ENCODE data around the gene MYO1D.
"Not testable (repeated sequence)": the region's sequence is repeated elsewhere in the genome, so short reads cannot be mapped to it uniquely, and the experiment has no call there.

The MYO1D gene

DNA sequence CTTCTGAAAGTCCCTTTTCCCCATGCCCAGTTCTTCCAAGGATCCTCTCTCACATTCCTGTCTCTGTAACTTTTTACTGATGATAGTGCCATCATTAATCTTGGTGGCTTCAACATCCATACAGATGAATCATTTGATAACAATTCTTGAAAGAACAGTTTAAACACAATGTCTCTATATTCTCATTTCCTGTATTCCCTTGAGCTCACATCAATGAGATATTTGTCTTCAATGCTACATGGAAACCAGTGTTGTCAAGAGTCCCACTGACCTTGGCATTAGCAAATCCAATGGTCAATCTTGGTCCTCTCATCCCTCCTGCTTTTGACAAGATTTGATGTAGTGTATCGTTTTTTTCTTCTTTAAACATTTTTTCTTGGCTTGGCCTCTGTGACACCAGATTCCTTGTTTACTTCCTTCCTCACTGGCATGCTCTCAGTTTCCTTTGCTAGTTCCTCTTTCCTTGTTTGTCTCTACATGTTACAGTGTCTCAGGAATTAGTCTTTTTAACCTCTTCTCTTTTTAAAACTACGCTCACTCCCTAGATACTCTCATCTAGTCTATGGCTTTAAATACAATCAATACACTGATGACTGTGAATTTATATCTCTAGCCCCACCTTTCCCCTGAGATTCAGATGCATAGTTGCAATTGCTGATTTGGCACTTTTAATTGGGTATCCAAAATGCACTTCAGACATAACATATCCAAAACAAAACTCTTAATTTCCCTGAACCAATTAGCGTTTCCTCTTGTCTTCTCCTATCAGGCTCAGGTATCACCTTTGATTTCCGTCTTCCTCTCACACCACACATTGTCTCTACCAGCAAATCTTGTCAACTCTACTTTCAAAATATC lies 134.0 kb downstream of the MYO1D start:
- in situ Hi-C loops (cut with MboI; ENCODE audit: low sequenced_read_pairs) = no loop called here

DNA sequence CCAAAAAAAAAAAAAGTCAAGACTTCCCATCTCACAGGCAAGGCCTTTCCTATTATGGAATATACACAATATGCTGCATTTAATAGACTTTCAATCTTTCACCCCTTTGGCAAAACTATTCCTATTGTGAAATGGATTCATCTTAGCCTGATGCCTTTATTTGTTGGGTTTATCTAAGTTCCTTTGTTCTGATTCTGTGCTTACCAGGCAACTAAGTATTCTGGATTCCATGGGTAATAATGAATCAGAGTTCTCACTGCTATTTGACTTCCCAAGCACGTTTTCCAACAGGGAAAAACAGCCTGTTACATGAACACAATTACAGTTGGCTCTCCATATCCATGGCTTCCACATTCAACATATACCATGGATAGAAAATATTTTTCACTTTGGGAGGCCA lies 135.5 kb downstream of the MYO1D start:
- in situ Hi-C loops (cut with MboI; ENCODE audit: low sequenced_read_pairs) = no loop called here

DNA sequence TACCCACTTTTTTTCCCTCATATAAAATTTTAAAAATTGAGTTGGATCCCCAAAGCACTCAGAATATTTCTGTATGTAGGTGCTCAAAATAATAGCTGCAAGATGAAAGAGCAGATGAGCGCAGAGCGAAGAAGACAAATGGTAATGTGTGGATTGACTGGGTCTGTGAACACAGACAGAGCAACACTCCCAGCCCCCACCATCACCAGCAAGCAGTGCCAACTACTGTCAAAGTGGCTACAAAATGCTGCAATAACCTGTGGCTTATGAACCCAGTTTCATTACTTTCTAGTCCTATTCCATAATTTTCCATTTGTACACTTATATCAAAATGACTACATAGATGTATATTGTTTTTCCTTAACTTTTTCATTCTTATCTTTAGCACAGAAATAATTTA lies 137.2 kb downstream of the MYO1D start:
- in situ Hi-C loops (cut with MboI; ENCODE audit: low sequenced_read_pairs) = no loop called here

DNA sequence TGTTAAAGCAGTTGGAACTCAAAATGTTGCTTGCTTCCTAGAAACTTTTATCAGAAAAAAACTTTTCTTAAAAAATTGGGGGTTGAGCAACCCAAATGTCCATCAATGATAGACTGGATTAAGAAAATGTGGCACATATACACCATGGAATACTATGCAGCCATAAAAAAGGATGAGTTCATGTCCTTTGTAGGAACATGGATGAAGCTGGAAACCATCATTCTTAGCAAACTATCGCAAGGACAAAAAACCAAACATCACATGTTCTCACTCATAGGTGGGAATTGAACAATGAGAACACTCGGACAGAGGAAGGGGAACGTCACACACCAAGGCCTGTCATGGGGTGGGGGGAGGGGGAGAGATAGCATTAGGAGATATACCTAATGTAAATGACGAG lies 137.8 kb downstream of the MYO1D start:
- in situ Hi-C loops (cut with MboI; ENCODE audit: low sequenced_read_pairs) = not testable (repeated sequence)

DNA sequence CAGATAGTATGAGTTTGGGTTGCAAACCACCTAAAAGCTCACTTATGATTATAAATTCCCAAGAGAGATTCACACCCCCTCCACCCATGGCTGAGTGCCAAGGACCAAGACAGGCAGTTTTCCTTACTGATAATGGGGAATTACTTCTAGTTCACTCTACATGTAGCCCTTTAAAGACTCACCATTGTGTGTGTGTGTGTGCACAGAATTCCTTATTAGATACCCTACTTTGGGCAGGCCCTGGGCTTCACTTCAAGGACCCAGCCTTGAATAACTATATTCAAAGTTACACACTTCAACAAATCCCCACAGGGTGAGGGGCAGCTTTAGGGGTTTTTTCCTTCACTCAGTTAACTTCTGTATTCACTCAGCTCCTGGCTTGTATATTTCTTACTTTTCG lies 143.5 kb downstream of the MYO1D start:
- in situ Hi-C loops (cut with MboI; ENCODE audit: low sequenced_read_pairs) = no loop called here

DNA sequence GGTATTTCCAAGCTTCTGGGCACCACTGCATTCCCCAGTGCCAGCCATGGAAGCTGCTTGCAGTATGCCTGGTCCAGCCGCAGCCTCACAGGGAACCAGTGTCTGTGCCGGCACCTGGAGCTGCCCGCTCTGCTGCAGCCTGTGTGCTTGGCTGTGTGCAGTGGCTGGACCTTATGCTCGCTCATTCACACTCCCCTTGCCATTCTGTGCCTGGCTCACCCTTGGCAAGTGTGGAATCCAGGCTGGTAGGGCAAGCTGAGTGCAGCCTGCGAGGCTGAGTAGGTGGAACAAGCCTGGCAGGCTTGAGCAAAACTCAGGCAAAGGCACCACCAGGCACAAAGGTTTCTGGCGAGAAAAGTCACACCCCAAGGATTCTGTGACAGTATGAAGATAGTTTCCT lies 144.0 kb downstream of the MYO1D start:
- in situ Hi-C loops (cut with MboI; ENCODE audit: low sequenced_read_pairs) = no loop called here

DNA sequence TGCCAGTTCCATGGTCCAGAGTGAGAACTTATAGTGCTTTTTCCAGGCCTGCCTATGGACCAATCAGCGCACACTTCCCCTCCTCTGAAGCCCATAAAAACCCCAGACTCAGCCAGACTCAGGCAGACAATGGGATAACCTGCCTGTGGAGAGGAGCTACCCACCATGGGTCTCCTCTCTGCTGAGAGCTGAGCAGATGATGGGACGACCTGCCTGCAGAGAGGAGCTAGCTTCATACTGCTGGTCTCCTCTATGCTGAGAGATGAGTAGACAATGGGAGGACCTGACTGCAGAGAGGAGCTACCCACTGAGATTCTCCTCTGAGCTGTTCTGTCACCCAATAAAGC lies 144.7 kb downstream of the MYO1D start:
- in situ Hi-C loops (cut with MboI; ENCODE audit: low sequenced_read_pairs) = no loop called here

DNA sequence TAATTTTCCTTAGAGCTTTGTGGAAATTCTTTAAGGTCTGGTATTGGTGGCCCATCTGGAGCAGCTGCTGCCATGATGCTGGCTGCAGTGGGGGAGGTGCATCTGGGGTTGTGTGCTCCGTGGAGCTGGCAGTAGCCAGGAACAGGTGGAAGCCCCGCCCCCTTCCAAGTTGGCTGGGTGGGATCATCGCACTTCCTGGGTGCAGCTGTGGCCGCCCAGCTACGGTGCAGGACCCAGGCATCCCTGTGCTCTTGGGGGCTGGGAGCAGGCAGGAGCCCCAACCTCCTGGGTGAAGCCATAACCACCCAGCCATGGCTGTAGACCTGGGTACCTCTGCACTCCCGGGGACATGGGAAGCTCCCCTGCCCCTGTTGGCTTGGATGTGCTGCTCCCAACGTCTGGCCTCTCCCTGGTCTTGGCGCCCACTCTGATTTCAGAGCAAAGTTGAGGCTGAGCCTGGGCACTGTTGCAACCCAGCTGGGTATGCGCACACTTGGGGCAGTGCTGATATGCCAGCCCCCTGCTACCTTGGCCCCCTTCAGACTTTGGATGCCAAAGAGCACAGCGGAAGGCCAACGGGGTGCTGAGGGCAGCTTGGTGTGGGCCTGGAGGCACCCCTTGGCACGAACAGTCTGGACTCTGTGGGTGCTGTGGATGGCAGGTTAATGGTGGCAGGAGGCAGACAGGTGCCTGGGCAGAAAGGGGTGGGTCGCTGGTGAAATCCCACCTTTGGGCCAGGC lies 145.2 kb downstream of the MYO1D start:
- in situ Hi-C loops (cut with MboI; ENCODE audit: low sequenced_read_pairs) = no loop called here

DNA sequence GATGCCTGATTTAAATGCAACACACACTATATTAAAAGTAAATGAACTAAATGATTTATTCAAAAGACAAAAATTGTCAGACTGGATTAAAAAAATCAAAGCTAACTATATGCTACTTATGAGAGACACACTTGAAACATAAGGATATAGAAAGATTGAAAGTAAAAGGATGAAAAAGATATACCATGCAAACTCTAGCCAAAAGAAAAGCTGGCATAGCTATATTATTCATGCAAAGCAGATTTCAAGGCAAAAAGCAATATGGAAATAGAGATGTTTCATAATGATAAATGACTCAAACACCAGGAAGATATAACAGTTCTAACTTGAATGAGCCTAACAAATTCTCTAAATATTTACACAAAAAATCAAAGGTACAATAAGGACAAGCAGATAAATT lies 149.2 kb downstream of the MYO1D start:
- in situ Hi-C loops (cut with MboI; ENCODE audit: low sequenced_read_pairs) = no loop called here

DNA sequence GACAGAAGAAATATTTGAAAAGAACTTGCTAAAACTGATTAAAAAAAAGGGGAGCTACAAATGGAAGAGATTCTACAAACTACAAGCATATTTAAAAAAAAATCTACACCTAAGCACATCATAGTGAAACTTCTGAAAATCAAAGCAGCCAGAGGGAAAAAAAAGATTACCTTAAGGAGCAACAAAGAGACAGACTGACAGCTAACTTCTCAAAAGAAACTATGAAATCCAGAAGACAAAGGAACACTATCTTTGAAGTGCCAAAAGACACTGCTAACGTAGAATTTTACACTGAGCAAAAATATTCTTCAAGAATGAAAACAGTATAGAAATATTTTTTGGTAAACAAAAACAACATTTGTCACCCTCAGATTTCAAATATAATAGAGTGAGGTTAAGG lies 151.2 kb downstream of the MYO1D start:
- in situ Hi-C loops (cut with MboI; ENCODE audit: low sequenced_read_pairs) = no loop called here

DNA sequence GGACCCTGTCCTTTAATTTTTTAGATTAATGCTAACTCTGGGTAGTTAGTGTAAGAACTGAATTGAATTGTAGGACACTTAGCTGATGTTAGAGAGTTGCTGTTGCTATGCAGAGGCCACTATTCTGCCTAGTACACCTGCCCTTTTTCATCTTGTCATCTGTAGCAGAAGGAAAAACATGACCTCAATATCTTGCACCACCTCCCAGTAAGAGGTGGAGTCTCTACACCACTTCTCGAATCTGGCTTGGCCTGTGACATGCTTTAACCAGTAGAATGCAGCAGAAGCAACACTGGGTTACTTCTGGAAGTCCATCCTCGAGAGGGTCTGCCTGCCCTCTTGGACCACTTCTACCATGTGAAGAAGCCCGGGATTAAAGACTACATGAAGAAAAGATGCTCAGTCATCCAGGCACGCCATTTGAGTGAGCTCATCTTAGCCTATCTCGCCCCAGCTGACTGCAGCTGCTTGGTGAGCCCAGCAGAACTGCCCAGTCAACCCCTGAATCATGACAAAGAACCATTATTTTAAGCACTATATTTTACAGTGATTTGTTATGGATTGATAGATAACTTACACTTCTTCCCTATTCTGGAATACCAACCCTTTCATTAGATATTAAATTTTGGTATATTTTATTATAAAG lies 153.5 kb downstream of the MYO1D start:
- in situ Hi-C loops (cut with MboI; ENCODE audit: low sequenced_read_pairs) = no loop called here

DNA sequence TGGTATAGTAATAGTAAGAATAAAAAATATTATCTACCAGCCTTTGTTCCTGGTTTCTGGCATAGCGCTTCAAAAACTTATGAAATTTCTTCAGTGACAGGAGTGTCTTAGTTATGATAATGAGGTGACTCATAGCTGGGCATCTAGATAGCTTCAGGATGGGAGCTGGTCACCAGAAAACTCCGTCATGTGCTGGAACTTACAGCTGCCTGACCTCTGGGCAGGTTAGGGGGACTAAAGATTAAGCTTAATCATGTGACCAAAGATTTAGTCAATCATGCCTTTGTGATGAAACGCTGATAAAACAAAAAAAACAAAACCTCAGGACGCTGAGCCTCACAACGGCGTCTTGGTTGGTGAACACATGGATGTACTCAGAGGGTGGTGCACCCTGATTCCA lies 154.2 kb downstream of the MYO1D start:
- in situ Hi-C loops (cut with MboI; ENCODE audit: low sequenced_read_pairs) = no loop called here

DNA sequence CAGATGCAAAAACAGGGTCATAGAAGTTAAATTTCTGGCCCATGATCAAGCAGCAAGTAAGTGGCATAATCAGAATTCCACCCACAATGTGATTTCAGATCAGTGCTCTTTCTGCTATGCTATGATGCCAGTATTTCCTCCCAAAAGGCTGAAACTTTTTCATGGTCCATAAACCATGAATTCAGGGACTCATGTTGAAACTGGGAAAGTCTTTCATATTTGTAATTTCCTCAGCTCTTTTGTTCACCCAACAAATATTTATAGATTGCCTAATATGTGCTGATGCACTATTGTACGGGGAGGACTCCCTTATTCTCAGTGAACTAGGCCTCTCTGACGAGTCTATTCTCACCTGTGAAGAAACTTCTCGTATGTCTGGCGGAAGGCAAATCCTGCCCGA lies 156.3 kb downstream of the MYO1D start:
- in situ Hi-C loops (cut with MboI; ENCODE audit: low sequenced_read_pairs) = no loop called here

DNA sequence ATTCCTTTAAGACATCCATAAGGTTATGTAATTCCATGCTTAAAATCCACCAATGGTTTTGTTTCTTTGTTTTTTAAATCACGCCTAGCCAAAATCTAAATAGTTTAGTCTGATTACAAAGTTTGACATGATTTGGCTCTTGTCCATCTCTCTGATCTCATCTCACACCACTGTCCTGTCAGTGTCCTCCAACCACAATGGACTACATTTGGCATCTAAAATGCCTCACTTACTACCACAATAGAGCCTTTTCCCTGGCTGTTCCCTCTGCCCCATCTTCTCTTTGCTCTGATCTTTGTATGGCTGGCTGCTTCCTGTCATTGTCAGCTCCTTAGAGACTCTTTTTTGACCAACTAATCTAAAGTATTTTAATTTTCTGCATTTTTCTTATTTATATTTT lies 157.2 kb downstream of the MYO1D start:
- in situ Hi-C loops (cut with MboI; ENCODE audit: low sequenced_read_pairs) = no loop called here

DNA sequence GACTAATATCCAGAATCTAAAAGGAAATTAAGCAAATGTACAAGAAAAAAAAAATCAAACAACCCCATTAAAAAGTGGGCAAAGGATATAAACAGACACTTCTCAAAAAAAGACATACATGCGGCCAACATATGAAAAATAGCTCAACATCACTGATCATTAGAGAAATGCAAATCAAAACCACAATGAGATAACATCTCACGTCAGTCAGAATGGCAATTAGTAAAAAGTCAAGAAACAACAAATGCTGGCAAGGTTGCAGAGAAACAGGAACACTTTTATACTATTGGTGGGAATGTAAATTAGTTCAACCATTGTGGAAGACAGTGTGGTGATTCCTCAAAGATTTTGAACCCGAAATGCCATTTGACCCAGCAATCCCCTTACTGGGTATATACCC lies 162.0 kb downstream of the MYO1D start:
- in situ Hi-C loops (cut with MboI; ENCODE audit: low sequenced_read_pairs) = not testable (repeated sequence)

DNA sequence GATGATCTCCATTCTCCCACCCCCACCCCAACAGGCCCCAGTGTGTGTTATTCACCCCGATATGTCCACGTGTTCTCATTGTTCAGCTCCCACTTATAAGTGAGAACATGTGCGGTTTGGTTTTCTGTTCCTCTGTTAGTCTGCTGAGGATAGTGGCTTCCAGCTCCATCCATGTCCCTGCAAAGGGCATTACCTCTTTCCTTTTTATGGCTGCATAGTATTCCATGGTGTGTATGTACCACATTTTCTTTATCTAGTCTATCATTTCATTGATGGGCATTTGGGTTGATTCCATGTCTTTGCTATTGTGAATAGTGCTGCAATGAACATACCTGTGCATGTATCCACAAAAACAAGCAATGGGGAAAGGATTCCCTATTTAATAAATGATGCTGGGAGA lies 162.7 kb downstream of the MYO1D start:
- in situ Hi-C loops (cut with MboI; ENCODE audit: low sequenced_read_pairs) = not testable (repeated sequence)

DNA sequence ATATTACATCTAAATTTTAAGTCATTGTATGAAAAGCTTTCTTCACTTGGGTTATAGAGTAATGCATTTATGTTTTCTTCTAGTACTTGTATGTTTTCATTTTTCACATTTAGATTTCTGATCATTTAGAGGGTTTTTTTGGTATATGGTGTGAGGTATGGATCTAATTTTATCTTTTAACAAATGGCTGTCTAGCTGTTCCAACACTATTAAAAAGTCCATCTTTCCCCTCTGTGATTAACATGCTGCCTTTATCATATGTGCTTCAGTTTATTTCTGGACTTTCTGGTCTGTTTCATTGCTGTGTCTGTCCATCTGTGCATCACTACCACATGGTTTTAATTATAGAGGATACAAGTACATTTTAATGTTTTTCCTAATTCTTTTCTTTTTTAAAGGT lies 163.8 kb downstream of the MYO1D start:
- in situ Hi-C loops (cut with MboI; ENCODE audit: low sequenced_read_pairs) = no loop called here

DNA sequence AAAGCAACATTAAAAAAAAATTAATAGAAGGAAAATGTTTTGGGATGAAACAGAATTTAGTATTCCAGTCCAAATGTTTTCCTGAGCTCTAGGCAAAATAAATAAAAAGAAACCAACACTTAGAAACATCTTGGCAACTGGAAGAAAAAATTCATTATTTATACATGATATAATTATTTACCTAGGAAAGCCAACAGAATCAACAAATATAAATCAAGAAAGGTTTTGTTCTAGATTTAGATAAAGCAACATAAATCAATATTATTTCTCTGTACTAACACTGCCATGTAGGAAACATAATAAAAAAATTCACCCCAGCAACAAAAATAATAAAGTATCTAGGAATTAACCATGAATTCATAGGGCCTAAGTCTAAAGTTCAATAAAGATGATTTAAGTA lies 167.4 kb downstream of the MYO1D start:
- in situ Hi-C loops (cut with MboI; ENCODE audit: low sequenced_read_pairs) = no loop called here

DNA sequence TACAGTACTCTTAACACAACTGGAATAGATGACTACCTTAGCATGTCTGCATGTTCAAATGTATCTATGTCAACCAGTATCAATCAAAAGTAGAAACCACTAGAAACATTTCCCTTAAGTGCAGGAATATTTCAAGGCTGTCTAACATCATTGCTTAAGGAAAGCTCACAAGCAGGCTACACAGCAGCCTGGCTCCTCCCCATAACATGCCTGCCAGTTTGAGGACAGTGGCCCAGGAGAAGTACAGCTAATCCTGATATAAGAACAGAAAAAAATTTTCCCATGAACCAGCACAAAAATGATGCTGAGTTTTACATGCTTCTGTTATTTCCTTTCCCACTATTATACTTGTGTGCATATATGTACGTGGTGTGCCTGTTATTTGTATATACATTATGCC lies 175.1 kb downstream of the MYO1D start:
- in situ Hi-C loops (cut with MboI; ENCODE audit: low sequenced_read_pairs) = no loop called here

DNA sequence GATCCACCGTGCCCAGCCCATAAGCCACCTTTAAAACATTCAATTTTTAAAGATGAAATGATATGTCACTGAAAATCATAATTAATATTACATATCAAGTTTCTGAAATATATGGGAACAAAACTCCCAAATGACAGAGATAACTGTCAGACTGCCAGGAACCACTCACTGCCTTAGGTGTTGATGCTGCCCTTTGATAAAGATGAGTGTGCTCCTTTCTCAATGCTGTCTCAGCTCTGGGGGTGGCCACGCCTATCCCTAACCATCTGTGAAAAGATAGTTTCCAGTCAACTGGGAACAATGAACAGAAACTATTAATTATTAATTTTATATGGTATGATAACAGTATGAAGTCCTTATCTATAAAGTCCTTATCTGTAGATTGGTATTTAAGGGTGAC lies 177.7 kb downstream of the MYO1D start:
- in situ Hi-C loops (cut with MboI; ENCODE audit: low sequenced_read_pairs) = no loop called here

DNA sequence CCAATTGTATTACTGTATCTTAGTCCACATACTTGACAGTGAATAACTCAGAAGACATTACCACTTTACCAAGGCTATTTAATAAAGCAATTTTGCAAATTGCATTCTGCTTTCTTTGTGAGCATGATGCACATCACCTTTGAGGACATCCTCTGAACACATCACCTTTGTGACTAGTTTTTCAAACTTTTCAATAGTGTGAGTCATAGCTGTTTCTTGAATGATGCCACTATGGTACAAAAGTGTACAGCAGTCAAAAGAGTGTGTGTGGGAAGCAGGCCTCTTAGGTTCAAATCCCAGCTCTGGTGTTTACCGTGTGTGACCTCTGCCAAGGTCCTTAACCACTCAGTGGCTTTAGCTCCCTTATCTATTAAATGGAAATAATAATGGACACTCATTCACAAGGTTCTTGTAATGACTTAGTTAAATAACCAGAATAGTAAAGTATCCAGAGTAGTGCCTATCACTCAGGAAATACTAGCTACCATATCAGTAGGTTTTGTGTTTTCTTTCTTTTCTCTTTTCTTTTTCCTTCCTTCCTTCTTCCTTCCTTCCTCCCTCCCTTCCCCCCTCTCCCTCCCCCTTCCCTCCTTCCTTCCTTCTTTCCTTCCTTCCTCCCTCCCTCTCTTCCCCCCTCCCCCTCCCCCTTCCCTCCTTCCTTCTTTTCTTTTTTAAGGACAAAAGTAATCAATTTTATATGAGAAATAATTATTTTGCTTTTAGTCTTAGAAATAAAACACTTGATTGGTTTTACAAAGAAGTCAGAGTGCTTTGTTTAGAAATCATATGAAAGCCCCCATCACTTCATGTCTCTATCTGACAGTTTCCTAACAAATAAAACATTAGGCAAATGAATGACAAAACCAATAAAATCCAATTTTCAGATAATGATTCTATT lies 178.9 kb downstream of the MYO1D start:
- in situ Hi-C loops (cut with MboI; ENCODE audit: low sequenced_read_pairs) = no loop called here

All from HL-60/S4 treated with phorbol 12-myristate 13-acetate at 8.2 ng/mL for 4 days and 3 days (cell line).